Prostate gland (tissue), 2 donors: ENCODE measurements around the gene ANKRD45. TPM values are rescaled to one million over a fixed set of nuclear protein-coding genes. Genes with fewer than 3 reads are reported as not detected.
"Not testable (repeated sequence)": the region's sequence is repeated elsewhere in the genome, so short reads cannot be mapped to it uniquely, and the experiment has no call there.

ENCODE experiments used
- DNase-seq: peaks from one replicate; pipeline ENCODE4 v3.0.0-alpha.2; 2019; ENCODE audit warnings: low spot score
- H3K27ac ChIP-seq, 2 donors: fragments of 200-600 bp; sonication (generic); 2 replicates each; pipeline ENCODE4 v1.5.1; 2017 to 2019
- H3K27me3 ChIP-seq: fragments of 200-600 bp; sonication (generic); replicated peaks from 2 replicates; pipeline ENCODE4 v1.5.1; 2019; ENCODE audit not compliant: insufficient read depth
- H3K36me3 ChIP-seq, 2 donors: fragments of 200-600 bp; sonication (generic); 1 replicate in 1 of 2; 2 replicates in 1 of 2; pipeline versions ENCODE4 v1.5.1 to v1.8.1; 2017 to 2019
- H3K4me1 ChIP-seq: fragments of 200-600 bp; sonication (generic); replicated peaks from 2 replicates; pipeline ENCODE4 v1.5.1; 2019
- H3K4me3 ChIP-seq, 2 donors: fragments of 200-600 bp; sonication (generic); 2 replicates each; pipeline ENCODE4 v1.5.1; 2017 to 2019
- H3K9me3 ChIP-seq: fragments of 200-600 bp; sonication (generic); 2 replicates; pipeline ENCODE4 v1.5.1; 2017
- POLR2A ChIP-seq: fragments of 450-650 bp; IDR thresholded peaks from one replicate; pipeline ENCODE4 v1.6.1; 2016; ENCODE audit warnings: antibody characterized with exemption, mild to moderate bottlenecking
- POLR2AphosphoS5 ChIP-seq: sonication (generic); formaldehyde crosslinking; IDR thresholded peaks from one replicate; pipeline ENCODE4 v1.6.1; 2017; ENCODE audit warnings: antibody characterized with exemption
- WGBS: methylation state at CpG from one replicate; pipeline ENCODE4 v1.1.5; 2018; 5-methylcytosine and 5-hydroxymethylcytosine counted together
- intact Hi-C: fragments of 100-400 bp; cut with DNase I; formaldehyde crosslinking; loops from one replicate; pipeline ENCODE4 v1.14.2; 2022
- total RNA-seq, 2 donors: library from RNA; depleted of rRNA; stranded (reverse); fragments of >200 nt; gene quantifications; one replicate each; pipeline ENCODE4 v1.1.0, GENCODE V29; 2016
- TF ChIP-seq, protein P1 (sequence below), 4 experiments: fragments of 200-600 bp in 2 of 4; fragments of 450-650 bp in 2 of 4; sonication (generic) in 2 of 4; IDR thresholded peaks; 1 replicate in 3 of 4; 2 replicates in 1 of 4; pipeline ENCODE4 v1.5.1; 2016 to 2019; ENCODE audit warnings: antibody characterized with exemption in 4 of 4, mild to moderate bottlenecking in 2 of 4, moderate library complexity in 2 of 4

The ANKRD45 gene
- total RNA-seq, 2 donors from 2014 or later: 2.3 TPM; not detected in 1

GRCh38 chr1:173714441-173714758, 44.7 kb upstream of the ANKRD45 start:
- Histone ChIP-seq H3K9me3 (no peaks in the 10 kb centered on the region), H3K27me3 (no peaks in the 10 kb centered on the region), H3K36me3 (no peaks in the 10 kb centered on the region), H3K4me3 (peak overlapping the region; percentile 79 to 83), H3K4me1 (no peaks in the 10 kb centered on the region), H3K27ac (peak overlapping the region; percentile 83 to 86)
- DNase-seq: no peak
- WGBS: 60% methylated on average over 3 of the region's 3 CpGs
- intact Hi-C loops: loop anchor here (10.0 kb wide), 1 partner anchor 290 kb away; no protein-coding TSS in a partner anchor
- TF ChIP-seq POLR2A (no peak), POLR2AphosphoS5 (no peak)
- TF ChIP-seq, protein P1, sequence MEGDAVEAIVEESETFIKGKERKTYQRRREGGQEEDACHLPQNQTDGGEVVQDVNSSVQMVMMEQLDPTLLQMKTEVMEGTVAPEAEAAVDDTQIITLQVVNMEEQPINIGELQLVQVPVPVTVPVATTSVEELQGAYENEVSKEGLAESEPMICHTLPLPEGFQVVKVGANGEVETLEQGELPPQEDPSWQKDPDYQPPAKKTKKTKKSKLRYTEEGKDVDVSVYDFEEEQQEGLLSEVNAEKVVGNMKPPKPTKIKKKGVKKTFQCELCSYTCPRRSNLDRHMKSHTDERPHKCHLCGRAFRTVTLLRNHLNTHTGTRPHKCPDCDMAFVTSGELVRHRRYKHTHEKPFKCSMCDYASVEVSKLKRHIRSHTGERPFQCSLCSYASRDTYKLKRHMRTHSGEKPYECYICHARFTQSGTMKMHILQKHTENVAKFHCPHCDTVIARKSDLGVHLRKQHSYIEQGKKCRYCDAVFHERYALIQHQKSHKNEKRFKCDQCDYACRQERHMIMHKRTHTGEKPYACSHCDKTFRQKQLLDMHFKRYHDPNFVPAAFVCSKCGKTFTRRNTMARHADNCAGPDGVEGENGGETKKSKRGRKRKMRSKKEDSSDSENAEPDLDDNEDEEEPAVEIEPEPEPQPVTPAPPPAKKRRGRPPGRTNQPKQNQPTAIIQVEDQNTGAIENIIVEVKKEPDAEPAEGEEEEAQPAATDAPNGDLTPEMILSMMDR (IDR thresholded peaks at IDR 0.05): no peak

- H3K36me3 ChIP-seq: no peaks in the 10 kb centered on the region
- TF ChIP-seq, protein P1 (IDR thresholded peaks at IDR 0.05): no peak
- TF ChIP-seq POLR2AphosphoS5 (no peak), POLR2A (no peak)
- no peaks in the 10 kb centered on the region for H3K9me3 ChIP-seq
- WGBS: 85% methylated on average over 2 of the region's 2 CpGs
- no peaks in the 10 kb centered on the region for H3K27me3 ChIP-seq
- H3K4me1 ChIP-seq: no peaks in the 10 kb centered on the region
- intact Hi-C loops: no loop called here
- H3K4me3 ChIP-seq: no peak overlapping the region
- H3K27ac ChIP-seq: no peak overlapping the region
- DNase-seq: no peak
Observed at GRCh38 chr1:173708787-173709186, 39.1 kb upstream of the ANKRD45 start.

DNA sequence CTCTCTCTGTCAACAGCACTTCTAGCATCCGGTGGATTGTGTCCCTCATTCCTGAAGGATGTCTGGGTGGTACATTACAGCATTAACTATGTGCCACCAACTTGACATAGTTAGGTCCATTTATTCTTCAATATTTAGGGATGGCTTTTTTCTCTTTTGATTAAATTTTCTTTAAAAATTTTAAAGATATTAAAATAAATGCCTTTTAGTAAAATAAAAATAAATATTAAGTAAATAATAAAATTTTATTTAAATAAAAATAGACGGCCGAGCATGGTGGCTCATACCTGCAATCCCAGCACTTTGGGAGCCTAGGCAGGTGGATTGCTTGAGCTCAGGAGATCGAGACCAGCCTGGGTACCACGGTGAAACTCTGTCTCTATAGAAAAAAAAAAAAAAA, 35.5 kb upstream of the ANKRD45 start:
- intact Hi-C loops: no loop called here
- Histone ChIP-seq H3K36me3 (no peaks in the 10 kb centered on the region), H3K4me1 (no peaks in the 10 kb centered on the region), H3K27me3 (no peaks in the 10 kb centered on the region), H3K4me3 (no peak overlapping the region), H3K27ac (no peak overlapping the region), H3K9me3 (no peaks in the 10 kb centered on the region)
- TF ChIP-seq, protein P1 (IDR thresholded peaks at IDR 0.05): no peak
- TF ChIP-seq POLR2AphosphoS5 (no peak), POLR2A (no peak)
- WGBS: 79% methylated on average over 5 of the region's 5 CpGs
- no peak for DNase-seq

DNA sequence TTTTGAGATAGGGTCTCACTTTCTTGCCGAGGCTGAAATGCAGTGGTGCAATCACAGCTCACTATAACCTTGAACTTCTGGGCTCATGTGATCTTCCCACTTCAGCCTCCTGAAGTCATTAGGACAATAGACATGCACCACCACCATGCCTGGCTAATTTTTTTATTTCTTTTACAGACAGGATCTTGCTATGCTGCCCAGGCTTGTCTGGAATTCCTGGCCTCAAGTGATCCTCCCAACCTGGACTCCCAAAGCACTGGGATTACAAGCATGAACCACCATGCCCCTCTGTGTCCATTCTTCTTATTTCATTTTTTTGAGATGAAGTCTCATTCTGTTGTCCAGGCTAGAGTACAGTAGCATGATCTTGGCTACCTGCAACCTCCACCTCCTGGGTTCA, 33.1 kb upstream of the ANKRD45 start:
- Histone ChIP-seq H3K4me1 (no peaks in the 10 kb centered on the region), H3K4me3 (no peak overlapping the region), H3K27ac (no peak overlapping the region), H3K27me3 (no peaks in the 10 kb centered on the region), H3K9me3 (no peaks in the 10 kb centered on the region), H3K36me3 (no peaks in the 10 kb centered on the region)
- 79% methylated on average over 1 of the region's 1 CpG for WGBS
- TF ChIP-seq, protein P1 (IDR thresholded peaks at IDR 0.05): no peak
- no peak for TF ChIP-seq POLR2A
- no peak for TF ChIP-seq POLR2AphosphoS5
- DNase-seq: no peak
- intact Hi-C loops: no loop called here

DNA sequence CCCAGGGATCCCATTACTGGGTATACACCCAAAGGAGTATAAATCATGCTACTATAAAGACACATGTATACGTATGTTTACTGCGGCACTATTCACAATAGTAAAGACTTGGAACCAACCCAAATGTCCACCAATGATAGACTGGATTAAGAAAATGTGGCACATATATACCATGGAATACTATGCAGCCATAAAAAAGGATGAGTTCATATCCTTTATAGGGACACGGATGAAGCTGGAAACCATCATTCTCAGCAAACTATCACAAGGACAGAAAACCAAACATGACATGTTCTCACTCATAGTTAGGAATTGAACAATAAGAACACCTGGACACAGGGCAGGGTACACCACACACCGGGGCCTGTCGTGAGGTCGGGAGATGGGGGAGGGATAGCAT, 31.6 kb upstream of the ANKRD45 start:
- H3K27ac ChIP-seq, H3K27me3 ChIP-seq, H3K36me3 ChIP-seq, DNase-seq, H3K4me3 ChIP-seq, H3K4me1 ChIP-seq, H3K9me3 ChIP-seq, intact Hi-C loops: not testable (repeated sequence)
- WGBS: 96% methylated on average over 6 of the region's 6 CpGs

DNA sequence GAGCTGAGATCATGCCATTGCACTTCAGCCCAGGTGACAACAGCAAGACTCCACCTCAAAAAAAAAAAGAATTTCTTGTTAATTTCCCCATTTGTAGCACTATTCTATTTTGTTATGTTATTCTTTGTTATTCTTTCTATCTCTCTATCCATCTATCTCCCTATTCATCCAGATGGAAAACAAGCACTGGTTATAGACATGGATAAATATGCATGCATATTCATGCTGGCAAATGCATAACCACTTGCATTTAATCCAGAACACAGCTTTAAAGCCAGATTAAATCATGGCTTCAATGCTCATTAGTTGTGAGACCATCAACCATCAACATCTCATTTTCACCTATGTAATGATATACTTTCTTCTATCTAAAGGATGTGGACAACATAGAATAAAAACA, 23.6 kb upstream of the ANKRD45 start:
- Histone ChIP-seq H3K27ac (no peak overlapping the region), H3K4me3 (no peak overlapping the region), H3K27me3 (no peaks in the 10 kb centered on the region), H3K9me3 (no peaks in the 10 kb centered on the region), H3K4me1 (no peaks in the 10 kb centered on the region), H3K36me3 (no peaks in the 10 kb centered on the region)
- TF ChIP-seq POLR2A: no peak
- TF ChIP-seq, protein P1 (IDR thresholded peaks at IDR 0.05): no peak
- TF ChIP-seq POLR2AphosphoS5: no peak
- intact Hi-C loops: no loop called here
- DNase-seq: no peak
